Measurements from ENCODE around the gene SBF1. TPM values are rescaled to one million over a fixed set of nuclear protein-coding genes. Genes with fewer than 3 reads are reported as not detected.
A peak's percentile ranks its signal among the peaks of the same experiment; 100 is the strongest.

Gene SBF1
- total RNA-seq, 2 donors from 2014 or later: 60.2 to 77.5 TPM

DNA sequence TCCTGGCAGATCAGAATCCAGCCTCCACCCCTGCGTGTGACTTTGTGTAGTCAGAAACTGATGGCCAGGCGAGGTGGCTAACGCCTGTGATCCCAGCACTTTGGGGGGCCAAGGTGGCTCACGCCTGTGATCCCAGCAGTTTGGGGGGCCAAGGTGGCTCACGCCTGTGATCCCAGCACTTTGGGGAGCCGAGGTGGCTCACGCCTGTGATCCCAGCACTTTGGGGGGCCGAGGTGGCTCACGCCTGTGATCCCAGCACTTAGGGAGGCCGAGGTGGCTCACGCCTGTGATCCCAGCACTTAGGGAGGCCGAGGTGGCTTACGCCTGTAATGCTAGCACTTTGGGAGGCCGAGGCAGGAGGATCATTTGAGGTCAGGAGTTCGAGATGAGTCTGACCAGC lies 38.3 kb upstream of the SBF1 start:
- no peak overlapping the region for H3K4me3 ChIP-seq
- WGBS, 2 donors: 89 to 92% methylated on average over 7 to 15 of the region's 15 CpGs
- intact Hi-C loops (cut with DNase I): no loop called here
- TF ChIP-seq, protein P1, sequence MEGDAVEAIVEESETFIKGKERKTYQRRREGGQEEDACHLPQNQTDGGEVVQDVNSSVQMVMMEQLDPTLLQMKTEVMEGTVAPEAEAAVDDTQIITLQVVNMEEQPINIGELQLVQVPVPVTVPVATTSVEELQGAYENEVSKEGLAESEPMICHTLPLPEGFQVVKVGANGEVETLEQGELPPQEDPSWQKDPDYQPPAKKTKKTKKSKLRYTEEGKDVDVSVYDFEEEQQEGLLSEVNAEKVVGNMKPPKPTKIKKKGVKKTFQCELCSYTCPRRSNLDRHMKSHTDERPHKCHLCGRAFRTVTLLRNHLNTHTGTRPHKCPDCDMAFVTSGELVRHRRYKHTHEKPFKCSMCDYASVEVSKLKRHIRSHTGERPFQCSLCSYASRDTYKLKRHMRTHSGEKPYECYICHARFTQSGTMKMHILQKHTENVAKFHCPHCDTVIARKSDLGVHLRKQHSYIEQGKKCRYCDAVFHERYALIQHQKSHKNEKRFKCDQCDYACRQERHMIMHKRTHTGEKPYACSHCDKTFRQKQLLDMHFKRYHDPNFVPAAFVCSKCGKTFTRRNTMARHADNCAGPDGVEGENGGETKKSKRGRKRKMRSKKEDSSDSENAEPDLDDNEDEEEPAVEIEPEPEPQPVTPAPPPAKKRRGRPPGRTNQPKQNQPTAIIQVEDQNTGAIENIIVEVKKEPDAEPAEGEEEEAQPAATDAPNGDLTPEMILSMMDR (IDR thresholded peaks at IDR 0.05): no peak
- no peak for TF ChIP-seq POLR2A (IDR thresholded peaks at IDR 0.05)
- H3K9me3 ChIP-seq: no peaks in the 10 kb centered on the region
- H3K36me3 ChIP-seq (replicated peaks in 1 of 2; ENCODE audit: insufficient read depth in 1 of 2, low read depth in 2 of 2): no peaks in the 10 kb centered on the region
- no peaks in the 10 kb centered on the region for H3K27me3 ChIP-seq
- DNase-seq (no peak), ATAC-seq (no peak)
- peaks cover 11% of the 10 kb centered on the region for H3K4me1 ChIP-seq
- H3K27ac ChIP-seq: no peak overlapping the region

DNA sequence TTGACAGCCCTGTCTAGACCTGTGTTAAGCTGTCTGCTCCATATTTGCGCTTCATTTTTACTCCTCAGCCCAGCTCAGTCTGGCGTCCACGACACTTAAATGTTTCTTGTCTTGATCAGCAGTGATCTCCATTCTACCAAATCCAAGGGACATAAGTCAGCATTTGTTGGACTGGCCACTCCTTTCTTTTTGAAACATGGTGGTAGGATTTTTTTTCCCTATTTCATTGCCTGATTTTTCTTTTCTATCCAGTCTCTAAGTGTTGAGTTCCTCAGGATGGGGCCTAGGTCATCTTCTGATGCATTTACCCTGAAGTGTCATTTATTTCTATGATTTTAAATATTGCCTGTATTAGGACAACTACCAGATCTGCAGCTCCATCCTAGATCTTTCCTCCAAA lies 34.1 kb upstream of the SBF1 start:
- intact Hi-C loops (cut with DNase I): loop anchor here (10.0 kb wide), 1 partner anchor 264 kb away; the partner anchor contains the start of gene TUBGCP6
- Histone ChIP-seq H3K4me3 (no peak overlapping the region), H3K27ac (peak overlapping the region; percentile 90 to 95 (median 92)), H3K27me3 (no peaks in the 10 kb centered on the region), H3K4me1 (peaks cover 38% of the 10 kb centered on the region), H3K36me3 (replicated peaks in 1 of 2; ENCODE audit: insufficient read depth in 1 of 2, low read depth in 2 of 2) (no peaks in the 10 kb centered on the region), H3K9me3 (no peaks in the 10 kb centered on the region)
- TF ChIP-seq, protein P1 (IDR thresholded peaks at IDR 0.05): no peak
- TF ChIP-seq POLR2A (IDR thresholded peaks at IDR 0.05): no peak
- no peak for DNase-seq
- no peak for ATAC-seq
- WGBS, 2 donors: 12 to 13% methylated on average over 3 of the region's 3 CpGs

DNA sequence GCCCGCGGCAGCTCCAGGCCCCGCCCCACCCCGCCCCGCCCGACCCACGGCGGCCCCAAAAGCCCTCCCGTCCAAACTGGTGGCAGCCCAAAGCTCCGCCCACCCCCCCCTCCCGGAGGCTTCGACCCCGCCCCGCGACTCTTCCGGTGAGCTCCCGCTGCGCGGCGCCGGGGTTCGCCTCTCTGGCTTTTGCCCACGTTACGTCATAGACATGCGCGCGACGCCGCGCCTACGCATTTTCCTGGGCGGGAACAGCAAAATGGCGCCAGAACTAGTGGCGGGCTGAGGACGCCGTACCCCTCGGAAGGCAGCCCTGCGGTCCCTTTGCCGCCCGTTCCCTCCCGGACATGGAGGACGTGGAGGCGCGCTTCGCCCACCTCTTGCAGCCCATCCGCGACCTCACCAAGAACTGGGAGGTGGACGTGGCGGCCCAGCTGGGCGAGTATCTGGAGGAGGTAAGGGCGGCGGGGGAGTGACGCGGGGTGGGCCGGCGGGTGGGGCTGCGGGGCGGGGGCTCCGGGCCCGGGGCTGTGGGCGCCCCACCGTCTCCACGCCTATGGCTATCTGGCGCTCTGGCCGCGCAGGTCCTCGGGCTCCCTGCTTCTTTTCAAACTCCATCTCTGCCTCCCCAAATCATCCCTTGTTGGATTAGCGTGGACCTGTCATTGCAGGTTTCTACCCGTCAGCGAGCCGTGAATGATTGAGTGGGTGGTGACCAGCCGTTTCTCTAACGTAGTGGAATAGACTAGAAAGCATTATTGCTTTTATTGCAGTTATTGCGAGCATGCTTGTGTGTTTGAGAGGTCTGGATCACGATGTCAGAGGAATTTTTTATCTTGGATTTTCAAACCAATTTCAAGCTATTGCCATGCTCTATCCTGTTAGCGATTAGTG lies 33.4 kb upstream of the SBF1 start, which contains the start of gene NCAPH2:
Gene NCAPH2, plus strand, starts transcription at position 234 of the 894 bp plus-strand sequence. Its CDS starts 114 bp downstream, at position 348.
- TF ChIP-seq, protein P1 (IDR thresholded peaks at IDR 0.05): peak in 2 of 7 experiments; percentile 11 to 31
- TF ChIP-seq POLR2A (IDR thresholded peaks at IDR 0.05): peak; percentile 73 to 87 (median 82)
- intact Hi-C loops (cut with DNase I): loop anchor here (10.0 kb wide), 1 partner anchor 263 kb away; the partner anchor contains the start of gene TUBGCP6
- Histone ChIP-seq H3K27ac (peak within 1 kb of the TSS; percentile 90 to 95 (median 92)), H3K36me3 (replicated peaks in 1 of 2; ENCODE audit: insufficient read depth in 1 of 2, low read depth in 2 of 2) (no peaks in the 10 kb centered on the region), H3K27me3 (no peaks in the 10 kb centered on the region), H3K4me1 (peaks cover 38% of the 10 kb centered on the region), H3K9me3 (no peaks in the 10 kb centered on the region), H3K4me3 (peak within 1 kb of the TSS; percentile 90 to 98)
- peak; percentile 96 to 98 (median 96) for DNase-seq
- 0 to 1% methylated on average over 11 to 57 of the region's 76 CpGs for WGBS, 2 donors
- ATAC-seq: peak; percentile 88

DNA sequence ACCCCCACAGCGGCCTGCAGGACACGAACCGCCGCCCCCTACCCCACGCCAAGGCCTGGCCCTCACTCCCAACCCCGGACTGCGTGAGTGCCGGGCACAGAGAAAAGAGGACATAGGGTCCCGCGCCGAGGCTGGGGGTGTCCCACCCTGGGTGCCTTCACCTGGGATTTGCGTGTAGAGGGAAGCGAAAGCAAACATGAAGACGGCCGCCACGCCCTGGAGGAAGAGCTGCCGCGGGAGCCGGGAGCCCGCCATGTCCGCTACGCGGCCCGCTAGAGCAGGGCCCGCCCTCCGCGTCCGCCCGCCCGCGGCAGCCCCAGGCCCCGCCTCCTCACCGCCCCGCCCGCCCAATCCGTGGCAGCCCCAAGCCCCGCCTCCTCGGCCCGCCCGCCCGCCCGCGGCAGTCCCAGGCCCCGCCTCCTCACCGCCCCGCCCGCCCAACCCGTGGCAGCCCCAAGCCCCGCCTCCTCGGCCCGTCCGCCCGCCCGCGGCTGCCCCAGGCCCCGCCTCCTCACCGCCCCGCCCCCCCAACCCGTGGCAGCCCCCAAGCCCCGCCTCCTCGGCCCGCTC lies 32.7 kb upstream of the SBF1 start, which contains the start of gene LMF2:
Gene LMF2, minus strand, starts transcription at position 282 of the 570 bp plus-strand sequence. Its CDS starts 27 bp downstream, at position 255.
- peaks cover 0 to 2% of the 10 kb centered on the region in 2 donors for H3K36me3 ChIP-seq (replicated peaks in 1 of 2; ENCODE audit: insufficient read depth in 1 of 2, low read depth in 2 of 2)
- H3K27ac ChIP-seq: peak within 1 kb of the TSS; percentile 90 to 95 (median 92)
- 0% methylated on average over 1 to 40 of the region's 62 CpGs for WGBS, 2 donors
- intact Hi-C loops (cut with DNase I): loop anchor here (10.0 kb wide), 1 partner anchor 263 kb away; the partner anchor contains the start of gene TUBGCP6
- H3K4me1 ChIP-seq: peaks cover 38% of the 10 kb centered on the region
- DNase-seq: peak; percentile 92 to 94 (median 94)
- TF ChIP-seq, protein P1 (IDR thresholded peaks at IDR 0.05): no peak
- TF ChIP-seq POLR2A (IDR thresholded peaks at IDR 0.05): peak in 2 of 3 donors; percentile 24 to 48
- no peaks in the 10 kb centered on the region for H3K9me3 ChIP-seq
- peak within 1 kb of the TSS; percentile 90 to 98 for H3K4me3 ChIP-seq
- ATAC-seq: peak; percentile 76
- no peaks in the 10 kb centered on the region for H3K27me3 ChIP-seq

Measured in body of pancreas (tissue), 4 donors.